Measurements from ENCODE around the gene HNRNPAB.

HNRNPAB gene

DNA sequence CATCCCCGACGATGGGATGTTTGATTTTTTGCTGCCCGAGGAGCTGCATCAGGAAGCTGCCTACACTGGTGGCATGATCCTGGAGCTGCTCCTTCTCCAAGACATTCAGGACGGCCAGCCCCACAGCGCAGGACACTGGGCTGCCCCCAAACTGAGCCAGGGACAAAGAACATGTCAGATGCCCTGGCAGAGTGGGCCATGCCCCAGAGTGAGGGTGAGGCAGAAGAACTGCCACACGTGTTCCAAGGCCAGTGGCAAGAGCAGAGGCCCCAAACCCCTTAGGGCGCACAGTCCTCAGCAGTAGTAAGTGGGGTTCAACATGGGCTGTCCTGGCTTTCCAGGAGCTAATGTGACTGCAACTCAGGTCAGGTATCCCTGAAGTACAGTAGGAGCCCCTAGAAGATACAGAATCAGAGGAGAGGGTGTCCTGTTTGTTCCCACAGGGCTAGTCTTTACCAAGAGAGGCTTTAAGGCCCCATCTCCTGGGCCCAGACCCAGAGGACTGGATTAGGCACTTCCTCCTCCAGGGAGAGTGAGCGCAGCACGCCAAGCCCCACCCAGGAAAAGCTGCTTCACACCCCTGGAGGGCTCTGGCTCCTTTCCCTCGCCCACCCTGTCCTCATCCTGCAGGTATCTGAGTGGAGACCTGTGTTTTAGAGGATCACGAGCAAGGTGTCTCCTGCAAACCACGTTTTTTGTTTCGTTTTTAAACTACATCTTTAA lies 11.1 kb downstream of the HNRNPAB start:
- TF ChIP-seq, protein P1, sequence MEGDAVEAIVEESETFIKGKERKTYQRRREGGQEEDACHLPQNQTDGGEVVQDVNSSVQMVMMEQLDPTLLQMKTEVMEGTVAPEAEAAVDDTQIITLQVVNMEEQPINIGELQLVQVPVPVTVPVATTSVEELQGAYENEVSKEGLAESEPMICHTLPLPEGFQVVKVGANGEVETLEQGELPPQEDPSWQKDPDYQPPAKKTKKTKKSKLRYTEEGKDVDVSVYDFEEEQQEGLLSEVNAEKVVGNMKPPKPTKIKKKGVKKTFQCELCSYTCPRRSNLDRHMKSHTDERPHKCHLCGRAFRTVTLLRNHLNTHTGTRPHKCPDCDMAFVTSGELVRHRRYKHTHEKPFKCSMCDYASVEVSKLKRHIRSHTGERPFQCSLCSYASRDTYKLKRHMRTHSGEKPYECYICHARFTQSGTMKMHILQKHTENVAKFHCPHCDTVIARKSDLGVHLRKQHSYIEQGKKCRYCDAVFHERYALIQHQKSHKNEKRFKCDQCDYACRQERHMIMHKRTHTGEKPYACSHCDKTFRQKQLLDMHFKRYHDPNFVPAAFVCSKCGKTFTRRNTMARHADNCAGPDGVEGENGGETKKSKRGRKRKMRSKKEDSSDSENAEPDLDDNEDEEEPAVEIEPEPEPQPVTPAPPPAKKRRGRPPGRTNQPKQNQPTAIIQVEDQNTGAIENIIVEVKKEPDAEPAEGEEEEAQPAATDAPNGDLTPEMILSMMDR (IDR thresholded peaks at IDR 0.05) = no peak
- no peak overlapping the region for H3K9ac ChIP-seq
- peaks cover 2% of the 10 kb centered on the region for H3K79me2 ChIP-seq
- no peaks in the 10 kb centered on the region for H3K9me3 ChIP-seq (ENCODE audit: control insufficient read depth, low read length)
- H2AFZ ChIP-seq = no peak overlapping the region
- H3K4me3 ChIP-seq (ENCODE audit: low read depth, low read length) = no peak overlapping the region
- H3K4me1 ChIP-seq = no peaks in the 10 kb centered on the region
- H3K4me2 ChIP-seq (ENCODE audit: low read length) = no peak overlapping the region
- H3K36me3 ChIP-seq (ENCODE audit: control insufficient read depth, insufficient read depth, low read length) = no peaks in the 10 kb centered on the region
- no peaks in the 10 kb centered on the region for H3K27me3 ChIP-seq (ENCODE audit: control insufficient read depth, insufficient read depth, low read length)
- H3K27ac ChIP-seq = no peak overlapping the region

DNA sequence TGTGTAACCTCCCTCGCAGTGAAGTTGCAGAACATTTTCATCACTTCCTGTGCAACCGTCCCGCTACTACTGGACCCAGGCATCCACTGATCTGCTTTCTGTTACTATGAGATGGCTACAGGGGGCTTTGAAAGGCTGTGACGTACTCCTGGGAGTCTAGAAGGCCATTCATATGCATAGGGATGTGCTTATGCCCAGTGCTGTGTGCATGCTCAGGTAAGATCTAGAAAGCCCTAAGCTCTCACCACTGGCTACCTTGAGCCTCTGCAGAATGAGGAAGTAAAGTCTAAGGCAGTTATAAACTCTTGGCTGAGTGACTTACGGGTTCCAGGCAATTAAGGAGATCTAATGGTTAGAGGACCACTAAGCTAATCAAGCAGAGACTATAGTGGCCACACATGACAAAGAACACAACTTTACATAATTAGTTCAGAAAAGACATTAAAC lies 11.8 kb downstream of the HNRNPAB start:
- Histone ChIP-seq H2AFZ (no peak overlapping the region), H3K9me3 (ENCODE audit: control insufficient read depth, low read length) (no peaks in the 10 kb centered on the region), H3K27ac (no peak overlapping the region), H3K27me3 (ENCODE audit: control insufficient read depth, insufficient read depth, low read length) (no peaks in the 10 kb centered on the region), H3K4me2 (ENCODE audit: low read length) (no peak overlapping the region), H3K9ac (no peak overlapping the region), H3K4me1 (no peaks in the 10 kb centered on the region), H3K36me3 (ENCODE audit: control insufficient read depth, insufficient read depth, low read length) (no peaks in the 10 kb centered on the region), H3K79me2 (peaks cover 2% of the 10 kb centered on the region), H3K4me3 (ENCODE audit: low read depth, low read length) (no peak overlapping the region)
- TF ChIP-seq, protein P1 (IDR thresholded peaks at IDR 0.05) = no peak

DNA sequence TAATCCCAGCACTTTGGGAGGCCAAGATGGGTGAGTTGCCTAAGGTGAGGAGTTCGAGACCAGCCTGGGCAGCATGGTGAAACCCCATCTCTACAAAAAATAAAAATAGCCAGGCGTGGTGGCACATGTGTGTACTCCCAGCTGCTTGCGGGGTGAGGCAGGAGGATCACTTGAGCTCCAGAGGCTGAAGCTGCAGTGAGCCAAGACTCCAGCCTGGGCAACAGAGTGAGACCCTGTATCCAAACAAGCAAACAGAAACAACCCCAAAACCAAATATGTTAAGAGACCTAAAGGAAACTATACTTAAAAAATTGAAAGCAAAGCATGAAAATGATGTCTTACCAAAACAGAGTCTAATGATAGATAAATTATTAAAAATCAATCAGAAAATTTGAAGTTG lies 12.4 kb downstream of the HNRNPAB start:
- H3K9me3 ChIP-seq (ENCODE audit: control insufficient read depth, low read length) = no peaks in the 10 kb centered on the region
- H3K4me2 ChIP-seq (ENCODE audit: low read length) = no peak overlapping the region
- H3K27me3 ChIP-seq (ENCODE audit: control insufficient read depth, insufficient read depth, low read length) = no peaks in the 10 kb centered on the region
- H3K27ac ChIP-seq = no peak overlapping the region
- no peak overlapping the region for H2AFZ ChIP-seq
- peaks cover 2% of the 10 kb centered on the region for H3K79me2 ChIP-seq
- no peak overlapping the region for H3K4me3 ChIP-seq (ENCODE audit: low read depth, low read length)
- H3K36me3 ChIP-seq (ENCODE audit: control insufficient read depth, insufficient read depth, low read length) = no peaks in the 10 kb centered on the region
- H3K4me1 ChIP-seq = no peaks in the 10 kb centered on the region
- H3K9ac ChIP-seq = no peak overlapping the region
- TF ChIP-seq, protein P1 (IDR thresholded peaks at IDR 0.05) = no peak

DNA sequence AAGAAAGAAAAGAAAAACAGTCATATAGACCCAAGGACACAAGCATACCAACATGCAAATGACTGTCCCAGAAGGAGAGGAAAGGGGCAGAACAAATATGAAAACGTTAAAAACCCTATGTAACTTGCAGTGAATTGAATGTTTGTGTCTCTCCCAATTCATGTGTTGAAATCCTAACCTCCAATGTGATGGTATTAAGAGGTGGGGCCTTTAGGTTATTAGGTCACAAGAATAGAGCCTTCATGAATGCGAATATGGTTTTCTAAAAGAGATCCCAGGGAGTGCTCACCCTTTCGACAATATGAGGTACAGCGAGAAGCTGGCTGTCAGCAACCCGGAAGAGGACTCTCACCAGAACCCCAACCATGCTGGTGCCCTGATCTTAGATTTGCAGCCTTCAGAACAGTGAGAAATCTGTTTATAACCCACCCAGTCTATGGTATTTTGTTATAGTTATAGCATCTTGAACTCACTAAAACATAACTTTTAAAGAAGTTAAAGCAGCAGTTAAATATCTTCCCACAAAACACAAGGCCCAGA lies 14.0 kb downstream of the HNRNPAB start:
- Histone ChIP-seq H3K9ac (no peak overlapping the region), H3K9me3 (ENCODE audit: control insufficient read depth, low read length) (no peaks in the 10 kb centered on the region), H2AFZ (no peak overlapping the region), H3K79me2 (peaks cover 2% of the 10 kb centered on the region), H3K4me1 (no peaks in the 10 kb centered on the region), H3K27me3 (ENCODE audit: control insufficient read depth, insufficient read depth, low read length) (no peaks in the 10 kb centered on the region), H3K36me3 (ENCODE audit: control insufficient read depth, insufficient read depth, low read length) (no peaks in the 10 kb centered on the region), H3K4me2 (ENCODE audit: low read length) (no peak overlapping the region), H3K4me3 (ENCODE audit: low read depth, low read length) (no peak overlapping the region), H3K27ac (no peak overlapping the region)
- TF ChIP-seq, protein P1 (IDR thresholded peaks at IDR 0.05) = no peak

DNA sequence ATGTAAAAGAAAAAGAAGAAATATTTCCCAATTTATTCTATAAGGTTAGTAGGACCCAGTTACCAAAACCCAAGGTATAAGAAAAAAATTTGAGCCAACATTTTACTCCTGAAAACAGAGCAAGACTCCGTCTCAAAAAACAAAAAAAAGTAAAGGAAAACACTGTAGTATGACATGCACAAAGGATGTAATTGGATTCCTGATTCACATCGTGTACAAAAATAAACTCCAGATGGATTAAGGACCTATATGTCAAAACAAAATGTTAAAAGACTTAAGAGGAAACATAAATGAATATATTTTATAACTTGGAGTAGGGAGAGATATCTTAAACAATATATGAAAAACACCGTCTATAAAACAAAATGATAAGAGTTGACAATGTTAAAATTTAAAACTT lies 14.5 kb downstream of the HNRNPAB start:
- H3K4me3 ChIP-seq (ENCODE audit: low read depth, low read length) = no peak overlapping the region
- no peaks in the 10 kb centered on the region for H3K4me1 ChIP-seq
- H3K9ac ChIP-seq = no peak overlapping the region
- no peaks in the 10 kb centered on the region for H3K36me3 ChIP-seq (ENCODE audit: control insufficient read depth, insufficient read depth, low read length)
- TF ChIP-seq, protein P1 (IDR thresholded peaks at IDR 0.05) = no peak
- H3K27me3 ChIP-seq (ENCODE audit: control insufficient read depth, insufficient read depth, low read length) = no peaks in the 10 kb centered on the region
- H3K9me3 ChIP-seq (ENCODE audit: control insufficient read depth, low read length) = no peaks in the 10 kb centered on the region
- no peak overlapping the region for H2AFZ ChIP-seq
- peaks cover 2% of the 10 kb centered on the region for H3K79me2 ChIP-seq
- no peak overlapping the region for H3K27ac ChIP-seq
- H3K4me2 ChIP-seq (ENCODE audit: low read length) = no peak overlapping the region
